Thoracic aorta (tissue), 2 donors: ENCODE data around the gene DEXI. TPM values are rescaled to one million over a fixed set of nuclear protein-coding genes. Genes with fewer than 3 reads are reported as not detected.
A peak's percentile ranks its signal among the peaks of the same experiment; 100 is the strongest.
"Not testable (repeated sequence)": the region's sequence is repeated elsewhere in the genome, so short reads cannot be mapped to it uniquely, and the experiment has no call there.

Source experiments
- ATAC-seq: fragments of 150-250 bp; one replicate; pipeline ENCODE4 v1.8.0; 2017; ENCODE audit warnings: low read depth; ENCODE audit not compliant: insufficient number of reproducible peaks, low FRiP score
- DNase-seq: peaks from one replicate; pipeline ENCODE4 v3.0.0-alpha.2; 2020; ENCODE audit warnings: low spot score
- H3K27ac ChIP-seq, 2 donors: fragments of 200-600 bp; sonication (generic); 1 replicate in 1 of 2; 2 replicates in 1 of 2; pipeline ENCODE4 v1.5.1; 2016; ENCODE audit warnings: mild to moderate bottlenecking in 2 of 2, moderate library complexity in 2 of 2
- H3K27me3 ChIP-seq: fragments of 200-600 bp; sonication (generic); replicated peaks from 2 replicates; pipeline ENCODE4 v1.6.0; 2016; ENCODE audit warnings: mild to moderate bottlenecking; ENCODE audit not compliant: insufficient read depth
- H3K36me3 ChIP-seq: fragments of 200-600 bp; sonication (generic); one replicate; pipeline ENCODE4 v1.5.1; 2016
- H3K4me1 ChIP-seq, 2 donors: fragments of 200-600 bp; sonication (generic); 1 replicate in 1 of 2; 2 replicates in 1 of 2; pipeline versions ENCODE4 v1.5.1 to v1.6.0; 2016; ENCODE audit warnings: low read depth in 2 of 2, mild to moderate bottlenecking in 1 of 2; ENCODE audit not compliant: control insufficient read depth in 1 of 2
- H3K4me3 ChIP-seq: fragments of 200-600 bp; sonication (generic); 2 replicates; pipeline ENCODE4 v1.5.1; 2016; ENCODE audit warnings: mild to moderate bottlenecking
- H3K9me3 ChIP-seq: fragments of 200-600 bp; sonication (generic); 2 replicates; pipeline ENCODE4 v1.5.1; 2016
- total RNA-seq, 2 donors: library from RNA; depleted of rRNA; stranded (reverse); fragments of >200 nt; gene quantifications; one replicate each; pipeline versions ENCODE4 v1.1.0 to v1.2.3, GENCODE V29; 2016
- TF ChIP-seq, protein P1 (sequence below): fragments of 200-600 bp; sonication (generic); IDR thresholded peaks from one replicate; pipeline ENCODE4 v1.5.1; 2019; ENCODE audit warnings: antibody characterized with exemption

DEXI gene
- total RNA-seq, 2 donors from 2014 or later: 120 to 157 TPM

DNA sequence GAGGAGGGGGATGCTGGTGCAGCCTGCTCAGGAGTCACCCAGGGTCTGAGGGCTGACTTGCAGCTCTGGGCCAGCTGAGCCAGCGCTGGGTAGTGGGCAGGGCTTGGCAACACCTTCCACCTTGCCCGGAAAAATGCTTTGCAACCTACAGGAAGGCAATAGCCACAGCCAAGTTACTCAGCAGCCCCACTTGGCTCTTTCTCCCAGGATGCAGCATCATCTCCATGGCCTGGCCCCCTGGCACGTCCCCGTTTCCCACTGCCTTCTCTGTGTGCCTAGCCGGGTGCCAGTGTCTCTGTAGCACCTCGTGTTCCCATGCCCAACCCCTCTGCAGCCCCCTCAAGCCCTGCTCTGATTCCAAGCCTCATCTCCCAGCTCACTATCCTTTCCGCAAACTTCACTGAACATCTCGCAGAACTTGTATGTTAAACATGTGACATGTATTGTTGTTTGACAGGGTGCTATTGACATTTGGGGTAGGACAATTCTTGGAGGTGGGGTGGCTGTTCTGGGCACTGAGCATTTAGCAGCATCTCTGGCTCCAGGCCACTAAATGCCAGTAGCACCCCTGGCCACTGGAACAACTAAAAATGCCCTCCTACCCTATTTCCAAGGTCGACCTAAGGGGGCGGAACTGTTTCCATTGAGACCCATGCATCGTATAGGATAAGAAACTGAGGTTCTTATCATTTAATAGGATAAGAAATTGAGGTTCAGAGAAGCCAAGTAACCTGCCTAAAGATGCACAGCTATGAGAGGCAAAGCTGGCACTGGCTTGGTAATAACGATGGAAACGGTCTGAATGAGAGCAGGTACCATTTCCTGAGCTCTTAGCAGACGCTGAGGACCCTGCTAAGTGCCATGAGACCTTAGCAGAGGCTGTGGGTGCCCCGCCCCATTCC lies 12.2 kb downstream of the DEXI start:
- Histone ChIP-seq H3K4me1 (peaks cover 17 to 46% of the 10 kb centered on the region in 2 donors), H3K4me3 (no peak overlapping the region), H3K27ac (peak overlapping the region in 1 of 2 donors; percentile 2), H3K27me3 (no peaks in the 10 kb centered on the region), H3K36me3 (peaks cover 27% of the 10 kb centered on the region), H3K9me3 (no peaks in the 10 kb centered on the region)
- TF ChIP-seq, protein P1, sequence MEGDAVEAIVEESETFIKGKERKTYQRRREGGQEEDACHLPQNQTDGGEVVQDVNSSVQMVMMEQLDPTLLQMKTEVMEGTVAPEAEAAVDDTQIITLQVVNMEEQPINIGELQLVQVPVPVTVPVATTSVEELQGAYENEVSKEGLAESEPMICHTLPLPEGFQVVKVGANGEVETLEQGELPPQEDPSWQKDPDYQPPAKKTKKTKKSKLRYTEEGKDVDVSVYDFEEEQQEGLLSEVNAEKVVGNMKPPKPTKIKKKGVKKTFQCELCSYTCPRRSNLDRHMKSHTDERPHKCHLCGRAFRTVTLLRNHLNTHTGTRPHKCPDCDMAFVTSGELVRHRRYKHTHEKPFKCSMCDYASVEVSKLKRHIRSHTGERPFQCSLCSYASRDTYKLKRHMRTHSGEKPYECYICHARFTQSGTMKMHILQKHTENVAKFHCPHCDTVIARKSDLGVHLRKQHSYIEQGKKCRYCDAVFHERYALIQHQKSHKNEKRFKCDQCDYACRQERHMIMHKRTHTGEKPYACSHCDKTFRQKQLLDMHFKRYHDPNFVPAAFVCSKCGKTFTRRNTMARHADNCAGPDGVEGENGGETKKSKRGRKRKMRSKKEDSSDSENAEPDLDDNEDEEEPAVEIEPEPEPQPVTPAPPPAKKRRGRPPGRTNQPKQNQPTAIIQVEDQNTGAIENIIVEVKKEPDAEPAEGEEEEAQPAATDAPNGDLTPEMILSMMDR: no peak
- DNase-seq: no peak
- ATAC-seq: no peak

- H3K9me3 ChIP-seq, H3K4me3 ChIP-seq, DNase-seq, ATAC-seq, H3K27me3 ChIP-seq: not testable (repeated sequence)
- H3K27ac ChIP-seq: peak overlapping the region in 1 of 2 donors; percentile 22
- peaks cover 16 to 46% of the 10 kb centered on the region in 2 donors for H3K4me1 ChIP-seq
- H3K36me3 ChIP-seq: peaks cover 30% of the 10 kb centered on the region
Measured at GRCh38 chr16:10929097-10929496, 13.2 kb downstream of the DEXI start.

DNA sequence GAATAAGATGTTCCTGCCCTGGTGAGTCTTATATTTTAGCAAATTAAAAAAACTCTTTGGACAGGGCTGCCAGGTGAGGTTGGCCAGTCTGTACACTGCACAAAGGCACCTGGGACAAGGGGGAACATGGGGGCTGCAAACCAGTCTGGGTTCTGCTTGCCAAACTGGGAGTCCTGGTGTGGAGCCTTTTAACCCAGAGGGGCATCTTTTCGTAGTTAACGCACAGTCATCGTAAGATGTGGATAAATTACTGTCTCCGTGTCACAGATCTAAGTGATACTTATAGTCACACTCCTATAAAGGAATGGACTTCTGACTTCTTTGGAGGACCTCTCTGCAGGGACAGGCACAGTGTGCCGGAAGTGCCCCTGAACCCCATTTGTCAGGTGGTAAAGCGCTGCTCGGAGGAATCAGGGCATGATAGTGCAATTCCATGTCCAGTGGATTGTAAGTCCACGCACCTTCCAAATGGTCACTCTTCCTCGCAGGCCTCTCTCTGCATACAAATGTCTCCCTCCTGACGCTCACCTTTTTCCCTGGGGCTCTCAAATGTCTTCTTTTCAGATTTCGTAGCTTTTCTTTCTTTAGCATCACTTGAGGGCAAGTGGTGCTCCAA lies 14.7 kb downstream of the DEXI start:
- ATAC-seq (no peak), DNase-seq (no peak)
- peaks cover 30% of the 10 kb centered on the region for H3K36me3 ChIP-seq
- peaks cover 17 to 46% of the 10 kb centered on the region in 2 donors for H3K4me1 ChIP-seq
- TF ChIP-seq, protein P1: no peak
- H3K4me3 ChIP-seq: no peak overlapping the region
- no peaks in the 10 kb centered on the region for H3K9me3 ChIP-seq
- H3K27me3 ChIP-seq: no peaks in the 10 kb centered on the region
- no peak overlapping the region for H3K27ac ChIP-seq

GRCh38 chr16:10926867-10927266 lies 15.4 kb downstream of the DEXI start:
- Histone ChIP-seq H3K4me1 (peaks cover 24 to 54% of the 10 kb centered on the region in 2 donors), H3K9me3 (no peaks in the 10 kb centered on the region), H3K36me3 (peaks cover 30% of the 10 kb centered on the region), H3K27me3 (no peaks in the 10 kb centered on the region), H3K4me3 (no peak overlapping the region), H3K27ac (no peak overlapping the region)
- DNase-seq: no peak
- ATAC-seq: no peak
- TF ChIP-seq, protein P1: no peak

GRCh38 chr16:10926094-10926493 lies 16.2 kb downstream of the DEXI start:
- ATAC-seq: no peak
- TF ChIP-seq, protein P1: no peak
- no peaks in the 10 kb centered on the region for H3K9me3 ChIP-seq
- H3K4me1 ChIP-seq: peaks cover 32 to 61% of the 10 kb centered on the region in 2 donors
- H3K4me3 ChIP-seq: no peak overlapping the region
- no peak overlapping the region for H3K27ac ChIP-seq
- DNase-seq: no peak
- peaks cover 30% of the 10 kb centered on the region for H3K36me3 ChIP-seq
- no peaks in the 10 kb centered on the region for H3K27me3 ChIP-seq

- H3K4me3 ChIP-seq, H3K9me3 ChIP-seq, H3K27me3 ChIP-seq, ATAC-seq, DNase-seq: not testable (repeated sequence)
- H3K36me3 ChIP-seq: peaks cover 30% of the 10 kb centered on the region
- H3K27ac ChIP-seq: peak overlapping the region in 1 of 2 donors; percentile 84
- H3K4me1 ChIP-seq: peaks cover 31 to 62% of the 10 kb centered on the region in 2 donors
Measured at GRCh38 chr16:10925285-10925684, 17.0 kb downstream of the DEXI start.
